HG03460 (cell line): ENCODE data around the gene ASIC1.

ENCODE experiments used
- ATAC-seq: cut with Tn5 transposase; IDR thresholded peaks from one replicate; pipeline ENCODE4 v1.9.1; 2021; ENCODE audit not compliant: unreplicated experiment

Gene ASIC1

GRCh38 chr12:50040657-50041056, 16.7 kb upstream of the ASIC1 start:
- ATAC-seq = no peak

DNA sequence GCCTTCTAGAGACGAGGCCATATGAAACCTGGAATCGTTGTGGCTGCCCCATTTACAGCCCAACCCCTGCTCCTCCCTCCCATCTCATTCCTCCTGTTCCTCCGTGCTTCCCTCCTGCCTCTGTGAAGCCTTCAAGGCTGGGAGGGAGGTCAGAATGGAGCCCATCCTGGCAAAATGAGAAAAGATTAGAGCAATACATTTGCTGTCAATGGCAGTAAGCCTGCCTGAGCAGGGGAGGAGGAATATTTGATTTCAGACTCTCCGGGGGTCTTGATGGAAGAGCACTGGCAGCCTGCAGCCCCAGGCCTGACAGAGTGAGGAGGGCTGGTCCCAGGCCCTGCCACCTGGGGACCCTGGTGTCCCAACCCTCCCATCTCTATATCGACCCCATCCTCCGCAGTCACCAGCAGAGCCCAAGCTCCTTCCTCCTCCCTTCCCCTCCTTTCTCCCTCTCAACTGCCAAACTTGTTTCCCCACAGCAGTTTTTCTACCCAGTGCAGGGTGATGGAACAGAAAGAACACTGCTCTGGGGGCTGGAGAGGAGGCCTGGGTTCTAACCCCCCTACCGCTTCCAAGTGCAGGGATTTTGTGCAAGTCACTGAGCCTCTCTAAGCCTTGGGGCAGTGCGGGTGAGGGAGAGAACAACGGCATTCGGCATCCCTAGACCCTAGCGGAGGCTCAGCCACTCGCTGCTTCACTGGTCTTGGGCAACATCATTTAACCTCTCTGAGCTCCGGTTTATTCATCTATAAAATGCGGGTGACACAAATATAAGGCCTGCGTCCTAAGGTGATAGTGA, 16.1 kb upstream of the ASIC1 start:
- ATAC-seq = no peak

GRCh38 chr12:50041962-50042361, 15.4 kb upstream of the ASIC1 start:
- ATAC-seq = no peak

GRCh38 chr12:50042693-50043092, 14.7 kb upstream of the ASIC1 start:
- no peak for ATAC-seq

DNA sequence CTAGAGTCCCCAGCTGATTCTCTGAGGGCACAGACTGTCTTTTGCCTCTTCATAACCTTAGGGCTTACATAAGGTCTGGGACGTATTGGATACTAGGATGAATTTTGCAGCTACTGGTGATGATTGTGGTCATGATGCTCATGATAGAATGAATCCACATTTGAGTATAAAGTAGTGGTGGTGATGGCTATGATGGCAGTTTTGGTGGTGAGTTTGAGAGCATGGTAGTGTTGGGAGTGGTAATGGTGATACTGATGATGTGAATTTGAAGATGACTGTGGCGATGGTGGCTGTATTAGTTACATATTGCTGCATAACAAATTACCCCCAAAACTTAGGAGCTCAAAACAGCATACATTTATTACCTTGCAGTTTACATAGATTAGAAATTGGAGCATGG, 14.1 kb upstream of the ASIC1 start:
- ATAC-seq = no peak

DNA sequence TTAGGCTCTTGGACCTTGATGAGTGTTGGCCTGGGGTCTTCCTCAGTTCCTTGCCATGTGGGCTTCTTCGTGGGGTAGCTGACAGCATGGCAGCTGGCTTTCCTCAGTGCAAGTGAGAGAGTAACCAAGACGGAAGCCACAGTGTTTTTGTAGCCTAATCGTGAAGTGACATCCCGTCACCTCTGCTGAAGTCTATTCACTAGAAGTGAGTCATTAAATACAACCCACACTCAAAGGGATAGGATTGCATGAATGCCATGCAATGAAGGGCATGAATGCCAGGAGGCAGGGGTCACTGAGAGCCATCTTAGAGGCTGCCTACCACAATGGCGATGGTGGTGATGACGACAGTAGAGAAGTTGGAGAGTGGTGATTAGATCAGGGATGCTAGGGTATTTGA, 13.5 kb upstream of the ASIC1 start:
- no peak for ATAC-seq

DNA sequence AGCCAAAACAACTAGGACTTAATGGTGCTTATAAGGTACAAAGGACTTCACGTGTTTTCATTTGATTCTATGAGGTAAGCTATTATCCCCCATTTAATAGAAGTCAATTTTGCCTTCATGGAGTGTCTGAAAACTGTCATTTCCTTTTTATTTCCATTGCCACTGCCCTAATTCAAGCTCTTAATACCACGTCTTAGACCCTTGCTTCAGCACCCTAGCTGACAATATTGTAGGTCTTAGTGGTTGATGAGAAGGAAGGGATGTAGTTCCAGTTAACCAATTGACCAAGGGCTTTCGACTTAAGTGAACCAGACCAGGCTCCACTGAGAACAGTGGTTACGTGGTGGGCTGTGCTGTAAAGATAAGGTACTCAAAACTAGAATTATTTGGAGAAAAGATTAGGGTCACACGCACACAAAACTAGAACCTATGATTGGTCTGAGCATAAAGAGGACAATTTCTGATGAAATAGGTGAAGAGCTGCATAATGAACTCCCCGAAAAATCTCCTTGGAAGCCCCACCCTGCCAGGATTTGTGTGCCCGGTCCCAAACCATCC, 9.6 kb upstream of the ASIC1 start:
- no peak for ATAC-seq

DNA sequence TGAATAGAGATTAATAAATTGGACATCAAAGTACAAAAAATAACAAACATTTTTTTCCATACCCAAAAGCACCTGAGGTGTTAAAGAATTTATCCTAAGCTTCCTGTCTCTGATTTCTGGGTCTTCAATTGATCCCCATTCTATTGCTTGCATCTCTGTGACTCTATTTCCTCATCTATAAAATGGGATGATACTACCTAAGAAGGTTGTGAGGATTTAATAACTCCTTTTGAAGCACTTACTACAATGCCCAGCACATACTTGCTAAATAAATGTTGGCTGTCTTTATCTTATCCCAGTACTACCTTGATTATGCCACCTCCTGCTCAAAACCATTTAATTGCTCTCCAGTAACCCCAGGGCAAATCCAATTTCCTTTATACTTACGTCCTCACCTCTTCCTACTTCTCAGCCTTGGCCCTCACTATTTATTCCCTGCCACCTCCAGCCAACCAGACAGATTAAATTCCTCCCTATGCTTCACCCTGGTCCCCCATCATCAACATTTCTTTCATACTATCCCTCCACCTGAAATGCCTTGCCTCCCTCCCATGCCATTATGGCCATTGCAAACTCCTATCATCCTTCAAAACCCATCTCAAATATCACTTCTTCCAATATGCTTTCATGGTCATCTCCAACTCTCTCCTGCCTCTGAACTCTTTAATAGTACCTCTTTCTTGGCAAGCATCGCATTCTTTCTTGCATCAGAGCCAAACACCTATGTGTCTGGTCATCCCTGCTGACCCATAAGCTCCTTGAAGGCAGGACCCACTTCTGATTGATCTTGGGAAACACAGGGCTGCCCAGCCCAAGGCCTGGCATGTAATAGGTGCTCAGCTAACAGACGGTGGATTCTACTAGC, 7.9 kb upstream of the ASIC1 start:
- no peak for ATAC-seq

DNA sequence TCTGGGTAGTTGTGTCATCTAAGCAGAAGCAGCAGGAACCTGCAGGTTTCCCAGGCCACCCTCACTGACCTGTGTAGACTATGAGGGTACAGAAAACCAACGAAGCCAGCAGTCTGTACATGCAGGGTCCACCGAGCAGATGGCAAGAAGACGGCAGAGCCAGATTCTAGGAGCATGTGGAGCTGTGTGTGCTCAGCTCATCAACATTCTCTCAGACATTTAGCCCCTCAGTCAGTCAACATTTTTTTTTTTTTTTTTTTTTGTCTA, 7.3 kb upstream of the ASIC1 start:
- ATAC-seq = no peak

DNA sequence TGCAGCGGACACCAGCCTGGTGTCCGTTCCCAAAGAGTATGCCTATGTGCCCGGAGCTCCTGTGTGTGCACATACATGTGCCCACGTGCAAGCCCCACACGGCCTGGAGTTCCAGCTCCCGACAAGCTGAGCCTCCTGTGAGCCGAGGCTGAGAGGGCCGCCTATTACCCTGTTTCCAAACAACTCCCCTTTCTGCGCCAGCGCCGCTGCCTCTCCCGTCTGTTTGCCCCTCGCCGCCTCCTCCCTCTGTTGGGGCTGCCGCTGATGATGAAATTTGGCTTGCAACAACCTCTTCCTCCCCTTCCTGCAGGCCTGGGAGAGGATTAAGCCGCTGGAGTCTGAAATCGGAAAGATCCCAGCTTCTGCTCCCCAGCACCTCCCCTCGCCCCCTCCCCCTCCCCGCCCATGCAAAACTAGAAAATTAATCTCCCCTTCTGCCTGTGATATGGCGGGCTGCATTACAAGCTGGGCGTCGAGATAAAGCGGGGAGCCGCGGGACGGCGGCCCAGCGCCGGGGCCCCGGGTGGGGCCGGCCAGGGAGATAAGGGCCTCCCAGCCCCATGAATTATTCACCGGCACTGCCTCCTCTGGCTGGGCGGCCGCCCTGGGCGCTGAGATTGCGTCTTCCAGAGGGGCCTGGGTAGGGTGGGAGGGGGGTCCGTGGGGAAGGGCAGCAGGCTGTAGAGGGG, 6.8 kb upstream of the ASIC1 start:
- no peak for ATAC-seq

GRCh38 chr12:50051101-50051806, 6.1 kb upstream of the ASIC1 start:
- ATAC-seq = no peak

DNA sequence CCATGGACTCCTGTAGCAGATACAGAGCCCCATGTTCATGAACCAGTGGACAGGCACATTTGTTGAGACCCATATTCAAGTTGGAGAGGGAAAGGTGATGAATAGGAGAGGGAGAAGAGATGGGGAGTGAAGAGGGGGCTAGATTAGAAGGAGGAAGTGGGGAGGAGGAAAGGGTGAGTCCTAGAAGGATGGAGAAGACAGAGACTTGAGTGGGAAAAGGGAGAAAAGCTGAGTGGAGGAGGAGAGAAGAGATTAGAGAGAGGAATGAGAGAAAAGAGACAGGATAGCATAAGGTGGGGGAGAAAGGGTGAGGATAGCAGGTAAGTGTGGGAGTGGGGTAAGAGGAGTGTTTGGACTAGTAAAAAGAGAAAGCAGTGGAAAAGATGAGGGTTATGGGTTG, 4.9 kb upstream of the ASIC1 start:
- ATAC-seq = no peak

DNA sequence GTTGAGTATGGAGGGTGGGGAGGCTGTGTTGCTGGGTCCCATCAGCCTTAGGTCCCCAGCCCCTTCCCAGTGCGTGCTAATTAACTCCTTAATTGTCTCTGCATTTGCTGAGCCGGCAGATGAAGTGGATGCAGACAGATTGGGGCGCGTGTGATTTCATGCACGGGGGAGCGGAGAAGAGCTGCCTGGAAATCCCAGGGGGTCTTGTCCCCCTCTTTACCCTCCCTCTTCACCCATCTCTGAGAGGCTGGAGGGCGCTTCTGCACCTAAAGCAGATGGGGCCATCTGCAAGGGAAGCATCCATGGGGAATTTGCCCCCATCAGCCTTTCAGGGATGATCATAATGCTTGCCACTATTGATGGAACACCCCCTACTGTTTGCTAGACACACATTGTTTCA, 4.4 kb upstream of the ASIC1 start:
- ATAC-seq = no peak

GRCh38 chr12:50053583-50053982, 3.8 kb upstream of the ASIC1 start:
- no peak for ATAC-seq

GRCh38 chr12:50055831-50056638, 1.4 kb upstream of the ASIC1 start:
- no peak for ATAC-seq

- no peak for ATAC-seq
Measured at GRCh38 chr12:50056639-50056976, 788 bp upstream of the ASIC1 start.

- ATAC-seq = no peak
Measured at GRCh38 chr12:50057896-50058670, 687 bp downstream of the ASIC1 start.

DNA sequence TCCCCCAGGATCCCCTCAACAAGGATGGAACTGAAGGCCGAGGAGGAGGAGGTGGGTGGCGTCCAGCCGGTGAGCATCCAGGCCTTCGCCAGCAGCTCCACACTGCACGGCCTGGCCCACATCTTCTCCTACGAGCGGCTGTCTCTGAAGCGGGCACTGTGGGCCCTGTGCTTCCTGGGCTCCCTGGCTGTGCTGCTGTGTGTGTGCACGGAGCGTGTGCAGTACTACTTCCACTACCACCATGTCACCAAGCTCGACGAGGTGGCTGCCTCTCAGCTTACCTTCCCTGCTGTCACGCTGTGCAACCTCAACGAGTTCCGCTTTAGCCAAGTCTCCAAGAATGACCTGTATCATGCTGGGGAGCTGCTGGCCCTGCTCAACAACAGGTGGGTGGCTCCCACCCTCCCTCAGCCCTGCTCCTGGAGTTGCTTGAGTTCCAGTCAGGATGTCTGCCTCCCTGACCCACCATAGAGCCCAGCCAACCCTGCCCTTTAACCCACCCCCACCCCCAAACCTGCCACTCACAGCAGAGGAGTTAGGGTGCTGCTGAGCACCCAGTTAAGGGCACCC, 1.4 kb downstream of the ASIC1 start:
- no peak for ATAC-seq

DNA sequence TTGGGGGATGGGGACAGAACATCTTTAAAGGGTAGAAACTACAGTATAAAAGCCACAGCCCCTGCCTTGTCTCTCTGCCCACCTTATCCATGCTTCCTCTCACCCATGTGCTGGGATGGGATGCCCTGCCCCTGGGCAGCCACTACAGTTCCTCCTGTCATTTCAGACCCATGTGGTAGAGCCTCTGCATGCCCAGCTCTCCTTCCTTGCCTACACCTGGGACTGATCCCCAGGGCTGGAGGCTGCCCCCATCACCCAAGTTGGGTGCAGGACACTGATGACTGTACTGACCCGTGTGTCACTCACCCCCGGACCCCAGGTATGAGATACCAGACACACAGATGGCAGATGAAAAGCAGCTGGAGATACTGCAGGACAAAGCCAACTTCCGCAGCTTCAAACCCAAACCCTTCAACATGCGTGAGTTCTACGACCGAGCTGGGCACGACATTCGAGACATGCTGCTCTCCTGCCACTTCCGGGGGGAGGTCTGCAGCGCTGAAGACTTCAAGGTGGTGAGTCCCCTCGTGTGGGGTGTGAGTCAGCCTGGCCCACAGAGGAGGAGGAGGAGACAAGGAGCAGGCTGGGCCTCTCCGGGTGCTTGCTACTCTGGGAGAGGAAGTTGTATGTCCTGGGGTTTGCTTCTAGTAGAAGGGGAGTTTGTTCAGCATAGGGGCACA, 2.2 kb downstream of the ASIC1 start:
- no peak for ATAC-seq
